ENCODE measurements around the gene TMC1. TPM values are rescaled to one million over a fixed set of nuclear protein-coding genes. Genes with fewer than 3 reads are reported as not detected.

Gene TMC1
- total RNA-seq, 1 donor from 2014 or later, result not detected

- TF ChIP-seq, protein P1, sequence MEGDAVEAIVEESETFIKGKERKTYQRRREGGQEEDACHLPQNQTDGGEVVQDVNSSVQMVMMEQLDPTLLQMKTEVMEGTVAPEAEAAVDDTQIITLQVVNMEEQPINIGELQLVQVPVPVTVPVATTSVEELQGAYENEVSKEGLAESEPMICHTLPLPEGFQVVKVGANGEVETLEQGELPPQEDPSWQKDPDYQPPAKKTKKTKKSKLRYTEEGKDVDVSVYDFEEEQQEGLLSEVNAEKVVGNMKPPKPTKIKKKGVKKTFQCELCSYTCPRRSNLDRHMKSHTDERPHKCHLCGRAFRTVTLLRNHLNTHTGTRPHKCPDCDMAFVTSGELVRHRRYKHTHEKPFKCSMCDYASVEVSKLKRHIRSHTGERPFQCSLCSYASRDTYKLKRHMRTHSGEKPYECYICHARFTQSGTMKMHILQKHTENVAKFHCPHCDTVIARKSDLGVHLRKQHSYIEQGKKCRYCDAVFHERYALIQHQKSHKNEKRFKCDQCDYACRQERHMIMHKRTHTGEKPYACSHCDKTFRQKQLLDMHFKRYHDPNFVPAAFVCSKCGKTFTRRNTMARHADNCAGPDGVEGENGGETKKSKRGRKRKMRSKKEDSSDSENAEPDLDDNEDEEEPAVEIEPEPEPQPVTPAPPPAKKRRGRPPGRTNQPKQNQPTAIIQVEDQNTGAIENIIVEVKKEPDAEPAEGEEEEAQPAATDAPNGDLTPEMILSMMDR (IDR thresholded peaks at IDR 0.05), result no peak
Observed at GRCh38 chr9:72812559-72813111, 291.2 kb downstream of the TMC1 start.

GRCh38 chr9:72813544-72813943 lies 292.1 kb downstream of the TMC1 start:
- TF ChIP-seq, protein P1 (IDR thresholded peaks at IDR 0.05), result no peak
- no peaks in the 10 kb centered on the region for H3K36me3 Mint-ChIP-seq (ENCODE audit: unreplicated experiment)
- peaks cover 15% of the 10 kb centered on the region for H3K27me3 Mint-ChIP-seq (ENCODE audit: unreplicated experiment)
- H3K9me3 Mint-ChIP-seq (ENCODE audit: unreplicated experiment), result no peaks in the 10 kb centered on the region
- no peak overlapping the region for H3K4me3 Mint-ChIP-seq (ENCODE audit: unreplicated experiment)
- DNase-seq (ENCODE audit: extremely low spot score, unreplicated experiment), result no peak
- no peak overlapping the region for H3K27ac Mint-ChIP-seq (ENCODE audit: unreplicated experiment)
- H3K4me1 Mint-ChIP-seq (ENCODE audit: unreplicated experiment), result no peaks in the 10 kb centered on the region

More at GRCh38 chr9:72812559-72813111, 291.2 kb downstream of the TMC1 start:
- Mint-ChIP-seq H3K4me1 (ENCODE audit: unreplicated experiment) (no peaks in the 10 kb centered on the region), H3K27ac (ENCODE audit: unreplicated experiment) (no peak overlapping the region), H3K4me3 (ENCODE audit: unreplicated experiment) (no peak overlapping the region), H3K27me3 (ENCODE audit: unreplicated experiment) (peaks cover 10% of the 10 kb centered on the region), H3K9me3 (ENCODE audit: unreplicated experiment) (no peaks in the 10 kb centered on the region), H3K36me3 (ENCODE audit: unreplicated experiment) (no peaks in the 10 kb centered on the region)
- DNase-seq (ENCODE audit: extremely low spot score, unreplicated experiment), result no peak

GRCh38 chr9:72814083-72814597 lies 292.7 kb downstream of the TMC1 start:
- no peak overlapping the region for H3K4me3 Mint-ChIP-seq (ENCODE audit: unreplicated experiment)
- H3K27me3 Mint-ChIP-seq (ENCODE audit: unreplicated experiment), result peaks cover 19% of the 10 kb centered on the region
- TF ChIP-seq, protein P1 (IDR thresholded peaks at IDR 0.05), result no peak
- no peaks in the 10 kb centered on the region for H3K36me3 Mint-ChIP-seq (ENCODE audit: unreplicated experiment)
- no peak overlapping the region for H3K27ac Mint-ChIP-seq (ENCODE audit: unreplicated experiment)
- H3K4me1 Mint-ChIP-seq (ENCODE audit: unreplicated experiment), result no peaks in the 10 kb centered on the region
- no peak for DNase-seq (ENCODE audit: extremely low spot score, unreplicated experiment)
- no peaks in the 10 kb centered on the region for H3K9me3 Mint-ChIP-seq (ENCODE audit: unreplicated experiment)

GRCh38 chr9:72816666-72817065 lies 295.3 kb downstream of the TMC1 start:
- no peak for DNase-seq (ENCODE audit: extremely low spot score, unreplicated experiment)
- Mint-ChIP-seq H3K9me3 (ENCODE audit: unreplicated experiment) (no peaks in the 10 kb centered on the region), H3K4me3 (ENCODE audit: unreplicated experiment) (no peak overlapping the region), H3K36me3 (ENCODE audit: unreplicated experiment) (no peaks in the 10 kb centered on the region), H3K4me1 (ENCODE audit: unreplicated experiment) (no peaks in the 10 kb centered on the region), H3K27ac (ENCODE audit: unreplicated experiment) (no peak overlapping the region), H3K27me3 (ENCODE audit: unreplicated experiment) (peaks cover 25% of the 10 kb centered on the region)
- TF ChIP-seq, protein P1 (IDR thresholded peaks at IDR 0.05), result no peak

DNA sequence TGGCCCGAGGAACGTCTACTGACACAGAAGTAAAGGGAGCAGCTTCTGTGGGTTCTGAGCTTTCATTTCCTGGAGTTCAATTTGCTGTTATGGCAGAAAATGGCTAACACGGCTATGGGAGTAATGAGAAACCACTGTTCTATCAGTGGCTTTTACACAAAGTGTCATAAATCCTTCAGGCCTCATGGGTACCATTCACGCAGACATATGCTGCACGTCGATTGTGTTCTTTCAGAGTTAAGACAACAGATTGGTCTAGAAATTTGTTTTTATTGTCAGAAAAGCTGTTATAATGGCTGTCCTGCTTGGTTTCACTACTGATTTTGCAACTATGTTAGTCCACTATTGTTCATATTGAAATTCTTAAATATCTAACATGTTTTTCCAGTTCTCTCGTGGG lies 296.0 kb downstream of the TMC1 start:
- Mint-ChIP-seq H3K9me3 (ENCODE audit: unreplicated experiment) (no peaks in the 10 kb centered on the region), H3K4me3 (ENCODE audit: unreplicated experiment) (no peak overlapping the region), H3K36me3 (ENCODE audit: unreplicated experiment) (no peaks in the 10 kb centered on the region), H3K27ac (ENCODE audit: unreplicated experiment) (no peak overlapping the region), H3K4me1 (ENCODE audit: unreplicated experiment) (no peaks in the 10 kb centered on the region), H3K27me3 (ENCODE audit: unreplicated experiment) (peaks cover 27% of the 10 kb centered on the region)
- DNase-seq (ENCODE audit: extremely low spot score, unreplicated experiment), result no peak
- TF ChIP-seq, protein P1 (IDR thresholded peaks at IDR 0.05), result no peak
